Stimulated activated CD4-positive, alpha-beta T cell treated with anti-CD3 and anti-CD28 coated beads, Interleukin-2, amount 100 ng/mL, for 48 hours (primary cell): ENCODE measurements around the gene RPS21.
A peak's percentile ranks its signal among the peaks of the same experiment; 100 is the strongest.

Experiments
- DNase-seq, 2 donors: peaks; one replicate each; pipeline ENCODE4 v3.0.0-alpha.2; 2020

The RPS21 gene

DNA sequence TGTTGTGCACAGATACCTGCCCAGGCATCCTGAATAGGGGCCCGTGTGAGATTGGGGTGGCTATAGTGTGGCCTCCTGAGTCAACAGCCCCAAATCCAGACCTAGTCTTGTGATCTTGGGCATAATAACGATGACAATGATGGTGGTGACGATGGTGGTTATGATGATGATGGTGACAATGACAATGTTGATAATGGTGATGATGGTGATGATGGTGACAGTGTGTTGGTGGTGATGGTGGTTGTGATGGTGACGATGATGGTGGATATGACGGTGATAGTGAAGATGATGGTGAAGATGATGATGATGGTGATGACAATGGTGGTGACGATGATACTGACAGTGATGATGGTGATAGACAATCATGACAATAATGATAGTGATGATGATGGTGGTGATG is 5.1 kb upstream of the RPS21 start:
- DNase-seq = no peak

DNA sequence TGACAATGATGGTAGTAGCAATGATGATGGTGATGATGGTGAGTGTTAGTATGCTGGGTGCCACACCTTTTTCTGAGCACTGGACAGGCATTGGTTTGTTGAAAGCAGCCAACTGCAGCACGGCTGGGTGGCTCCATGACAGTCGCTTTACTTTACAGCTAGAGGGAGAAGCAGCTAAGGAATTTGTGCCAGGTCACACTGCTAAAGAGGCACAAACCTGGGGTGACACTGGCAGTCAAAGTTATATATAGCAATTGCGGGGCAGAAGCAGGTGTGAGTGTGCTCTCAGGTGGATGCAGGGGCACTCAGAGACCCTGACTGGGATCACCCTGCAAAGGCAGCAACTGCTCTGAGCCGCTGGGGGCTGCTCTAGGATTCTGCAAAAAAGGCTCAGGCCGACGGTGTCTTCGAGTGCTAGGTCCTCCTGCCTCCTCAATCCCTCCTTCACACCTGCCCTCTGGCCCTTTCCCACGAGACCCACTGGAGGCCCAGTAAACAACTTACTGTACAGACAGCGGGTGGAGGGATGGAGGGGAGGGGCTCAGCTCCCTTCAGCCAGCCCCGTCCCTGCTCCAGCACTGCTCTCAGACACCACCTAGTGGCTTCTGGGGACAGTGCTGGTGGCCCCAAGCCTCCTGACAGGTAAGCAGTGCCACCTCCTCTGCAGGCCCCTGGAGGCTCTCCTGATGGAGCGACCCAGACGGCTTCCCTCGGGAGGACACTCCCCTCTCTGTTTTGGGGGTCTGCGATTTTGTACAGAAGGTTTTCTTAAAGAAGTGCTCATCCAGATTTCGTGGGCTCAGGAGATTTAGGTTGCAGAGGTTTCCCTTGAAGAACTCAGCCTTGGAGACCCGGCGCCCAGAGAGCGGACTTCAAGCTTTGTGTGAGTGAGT is 4.4 kb upstream of the RPS21 start:
- DNase-seq = peak; percentile 70 to 75

DNA sequence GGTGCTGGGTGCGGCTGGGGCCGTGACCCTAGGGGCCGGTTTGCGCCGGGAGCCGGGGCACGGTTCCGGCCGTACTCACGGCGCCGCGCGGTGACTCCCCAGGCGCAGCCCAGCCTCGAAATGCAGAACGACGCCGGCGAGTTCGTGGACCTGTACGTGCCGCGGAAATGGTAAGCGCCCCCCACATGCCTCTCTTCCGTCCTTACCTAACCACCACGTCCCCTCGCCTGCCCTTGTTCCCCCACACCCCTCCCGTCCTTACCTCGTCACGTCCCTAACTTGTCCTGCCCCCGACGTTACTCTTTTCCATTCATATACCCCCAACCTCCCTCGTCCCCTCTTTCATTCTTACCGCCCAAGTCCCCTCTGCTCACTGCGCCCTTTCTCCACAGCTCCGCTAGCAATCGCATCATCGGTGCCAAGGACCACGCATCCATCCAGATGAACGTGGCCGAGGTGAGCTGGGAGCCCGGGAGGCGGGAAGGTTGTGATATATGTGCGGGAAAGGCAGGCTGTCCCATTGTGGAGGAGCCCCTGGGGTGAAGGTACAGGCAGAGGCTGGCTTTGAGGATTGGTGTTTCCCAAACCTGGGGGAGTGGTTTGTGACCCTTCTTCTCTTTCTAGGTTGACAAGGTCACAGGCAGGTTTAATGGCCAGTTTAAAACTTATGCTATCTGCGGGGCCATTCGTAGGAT is 463 bp downstream of the RPS21 start:
- no peak for DNase-seq

DNA sequence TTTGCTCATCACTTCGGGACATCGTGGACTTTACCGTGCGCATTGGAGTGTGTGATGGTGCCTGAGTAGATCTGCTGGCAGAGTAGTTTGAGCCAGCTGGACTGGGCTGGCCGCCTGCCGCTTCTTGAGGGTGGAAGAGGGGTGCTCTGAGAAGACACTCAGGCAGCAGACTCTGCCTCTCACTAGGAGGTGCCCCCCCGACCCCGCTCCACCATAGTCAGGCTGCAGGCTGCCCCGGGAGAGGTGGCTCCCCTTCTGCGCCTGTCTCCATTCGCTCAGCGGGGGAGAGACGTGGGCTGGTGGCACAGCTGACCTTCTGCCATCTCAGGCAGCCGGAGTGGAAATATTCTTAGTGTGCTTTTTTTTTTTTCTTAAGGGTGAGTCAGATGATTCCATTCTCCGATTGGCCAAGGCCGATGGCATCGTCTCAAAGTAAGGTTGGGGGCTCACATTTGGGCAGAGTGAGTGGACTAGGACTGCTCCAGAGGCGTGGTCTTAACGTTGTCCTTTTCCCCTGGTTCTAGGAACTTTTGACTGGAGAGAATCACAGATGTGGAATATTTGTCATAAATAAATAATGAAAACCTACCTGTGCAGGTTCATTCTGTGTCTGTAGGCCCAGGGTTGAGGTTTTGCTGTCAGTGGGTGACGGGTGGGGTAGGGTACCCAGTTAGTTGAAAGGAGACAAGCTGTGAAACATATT is 1.2 kb downstream of the RPS21 start:
- no peak for DNase-seq

DNA sequence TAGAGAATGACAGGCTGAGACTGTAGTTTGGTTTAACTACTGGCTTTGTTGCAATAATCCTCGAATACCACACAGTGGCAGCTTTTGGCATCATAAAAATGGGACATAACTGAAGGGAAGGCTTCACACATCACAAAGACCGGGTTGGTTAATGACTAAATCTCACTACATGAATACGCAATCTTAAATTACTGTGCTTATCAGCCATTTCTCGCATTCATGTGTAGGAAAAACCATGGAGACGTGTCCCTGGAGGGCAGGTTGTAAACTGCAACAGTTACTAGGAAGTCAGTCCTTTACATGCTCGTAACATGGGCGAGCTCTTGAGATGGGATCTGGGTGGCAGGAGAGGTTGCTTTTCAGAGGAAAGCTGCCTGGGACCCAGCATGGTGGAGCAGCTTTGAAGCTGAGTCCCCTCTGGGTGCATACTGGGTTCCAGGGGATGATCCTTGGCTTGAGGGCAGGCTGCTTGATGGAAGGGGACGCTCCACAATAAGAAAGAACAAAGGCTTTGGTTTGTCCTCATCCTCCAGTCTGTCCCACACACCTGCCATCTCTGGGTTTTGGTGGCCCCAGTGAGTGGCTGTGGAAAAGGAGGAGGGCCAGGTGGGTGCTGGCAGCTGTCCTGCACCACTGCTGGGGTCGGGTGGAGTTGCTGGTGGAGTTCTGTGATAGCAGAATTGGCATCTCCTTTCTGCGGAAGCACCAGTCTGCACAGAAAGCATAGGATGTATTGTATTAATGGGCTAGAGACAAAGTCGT is 2.1 kb downstream of the RPS21 start:
- DNase-seq = no peak

DNA sequence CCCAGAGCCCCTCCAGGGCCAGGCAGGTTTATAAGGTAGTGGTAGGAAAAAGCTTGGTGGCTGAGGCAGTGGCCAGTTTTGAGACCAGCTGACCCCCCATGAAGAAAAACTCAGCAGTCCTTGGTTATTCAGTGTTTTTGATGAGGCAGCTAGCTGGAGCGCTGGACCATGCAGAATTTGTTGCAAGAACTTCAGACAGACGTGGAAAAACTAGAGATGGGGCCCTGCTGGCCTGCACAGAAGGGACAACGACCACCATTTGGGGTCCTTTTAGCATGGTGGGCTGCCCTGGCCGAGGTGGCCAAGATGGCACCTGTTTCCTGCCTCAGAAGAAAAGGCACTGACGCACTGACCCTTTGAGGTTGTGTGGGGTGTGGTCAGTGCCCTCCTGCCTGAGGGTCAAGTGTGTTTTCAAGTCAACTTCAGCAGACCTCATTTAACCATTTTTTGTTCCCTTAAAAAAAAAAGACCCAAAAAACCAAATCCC is 2.7 kb downstream of the RPS21 start:
- no peak for DNase-seq

GRCh38 chr20:62390317-62391164 is 3.6 kb downstream of the RPS21 start:
- DNase-seq = no peak

DNA sequence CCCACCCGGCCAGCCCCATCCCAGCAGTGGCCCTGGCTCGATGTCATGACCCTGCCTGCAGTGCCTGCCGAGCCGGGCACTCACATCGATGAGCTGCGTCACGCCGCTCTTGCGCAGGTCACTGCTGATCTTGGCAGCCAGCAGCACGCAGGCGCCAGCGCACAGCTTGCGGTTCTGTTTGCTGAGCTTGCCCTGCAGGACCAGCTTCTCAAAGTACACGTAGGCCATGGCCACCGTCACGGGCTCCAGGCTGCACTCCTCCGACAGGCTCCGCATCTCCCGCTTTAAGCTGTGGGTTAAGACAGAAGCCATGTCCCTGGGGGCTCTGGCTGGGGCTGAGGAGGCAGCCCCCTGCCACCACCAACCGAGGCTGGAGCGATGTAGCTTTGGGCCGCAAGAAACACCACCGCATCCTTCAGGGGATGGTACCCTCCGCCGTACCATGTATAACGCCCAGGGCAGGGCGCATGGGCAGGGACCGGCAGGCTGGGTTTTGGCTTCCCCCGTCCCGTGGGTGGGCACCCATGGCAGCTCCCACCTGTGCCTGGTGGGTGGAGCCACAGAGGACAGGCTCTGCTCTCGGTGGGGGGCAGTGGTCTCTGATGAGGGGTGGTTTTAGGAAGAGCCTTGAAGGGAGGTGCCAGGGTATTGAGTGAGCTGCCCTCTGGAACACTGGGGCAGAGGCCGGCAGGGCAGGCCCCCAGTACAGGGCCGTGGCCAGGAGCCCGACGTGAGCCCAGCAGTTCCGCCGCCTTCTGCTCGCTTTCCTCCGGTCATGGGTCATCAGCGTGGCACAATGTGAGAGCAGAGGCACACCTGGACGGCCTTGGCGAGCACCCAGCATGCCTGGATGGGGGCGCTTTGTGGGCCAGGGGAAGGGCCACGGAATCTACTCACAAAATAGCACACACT is 4.5 kb downstream of the RPS21 start:
- DNase-seq = no peak

DNA sequence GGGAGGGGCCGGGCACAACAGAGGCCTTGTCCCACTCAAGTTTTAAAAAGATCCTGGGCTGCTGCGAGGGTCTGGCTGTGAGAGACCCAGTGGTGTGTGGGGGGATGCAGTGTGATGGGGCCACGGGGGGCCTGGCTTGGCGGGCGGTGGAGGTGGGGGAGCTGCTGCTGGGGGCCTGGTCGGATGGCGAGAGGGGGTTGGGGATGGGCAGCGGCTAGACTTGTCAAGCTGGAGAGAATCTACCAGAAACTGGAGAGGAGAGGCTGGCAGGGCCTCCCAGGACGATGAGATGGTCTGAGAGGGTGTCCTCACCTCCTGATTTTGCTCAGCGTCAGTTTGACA is 5.1 kb downstream of the RPS21 start:
- no peak for DNase-seq

DNA sequence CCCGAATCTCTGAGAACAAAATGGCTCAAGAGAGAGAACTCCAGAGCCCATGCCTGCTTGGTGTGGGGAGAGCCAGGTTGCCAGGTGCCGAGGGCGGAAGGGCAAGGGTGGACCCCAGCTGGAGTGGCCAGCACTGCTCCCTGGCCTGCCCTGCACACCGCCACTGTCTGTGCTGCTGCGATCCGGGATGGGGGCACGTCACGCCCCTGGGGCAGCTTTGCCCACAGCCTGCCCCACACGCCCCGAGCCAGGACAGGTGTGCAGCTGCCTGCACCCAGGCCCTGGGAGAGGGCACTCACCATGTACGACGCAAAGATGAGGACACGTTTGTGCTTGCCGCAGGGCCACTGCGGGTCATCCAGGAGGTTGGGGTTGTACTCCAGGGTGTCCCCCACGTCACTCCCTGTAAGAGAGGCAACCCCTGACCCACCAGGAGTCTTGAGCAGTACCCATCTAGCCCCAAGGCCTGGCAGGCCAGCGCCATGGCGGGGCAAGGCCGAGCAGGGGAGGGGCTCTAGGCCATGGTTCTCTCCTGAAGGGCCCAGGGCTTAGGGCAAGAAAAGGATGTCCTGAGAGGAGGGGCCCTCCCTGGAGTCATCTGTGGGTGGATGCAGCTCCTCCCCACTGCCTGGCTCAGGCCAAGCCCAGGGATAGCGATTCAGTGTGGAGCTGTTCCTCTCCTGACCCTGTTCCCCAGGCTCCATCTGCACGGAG is 5.9 kb downstream of the RPS21 start:
- DNase-seq = no peak

- DNase-seq = no peak
Observed at GRCh38 chr20:62393335-62393665, 6.4 kb downstream of the RPS21 start.

GRCh38 chr20:62393830-62394229 is 6.9 kb downstream of the RPS21 start:
- DNase-seq = no peak

DNA sequence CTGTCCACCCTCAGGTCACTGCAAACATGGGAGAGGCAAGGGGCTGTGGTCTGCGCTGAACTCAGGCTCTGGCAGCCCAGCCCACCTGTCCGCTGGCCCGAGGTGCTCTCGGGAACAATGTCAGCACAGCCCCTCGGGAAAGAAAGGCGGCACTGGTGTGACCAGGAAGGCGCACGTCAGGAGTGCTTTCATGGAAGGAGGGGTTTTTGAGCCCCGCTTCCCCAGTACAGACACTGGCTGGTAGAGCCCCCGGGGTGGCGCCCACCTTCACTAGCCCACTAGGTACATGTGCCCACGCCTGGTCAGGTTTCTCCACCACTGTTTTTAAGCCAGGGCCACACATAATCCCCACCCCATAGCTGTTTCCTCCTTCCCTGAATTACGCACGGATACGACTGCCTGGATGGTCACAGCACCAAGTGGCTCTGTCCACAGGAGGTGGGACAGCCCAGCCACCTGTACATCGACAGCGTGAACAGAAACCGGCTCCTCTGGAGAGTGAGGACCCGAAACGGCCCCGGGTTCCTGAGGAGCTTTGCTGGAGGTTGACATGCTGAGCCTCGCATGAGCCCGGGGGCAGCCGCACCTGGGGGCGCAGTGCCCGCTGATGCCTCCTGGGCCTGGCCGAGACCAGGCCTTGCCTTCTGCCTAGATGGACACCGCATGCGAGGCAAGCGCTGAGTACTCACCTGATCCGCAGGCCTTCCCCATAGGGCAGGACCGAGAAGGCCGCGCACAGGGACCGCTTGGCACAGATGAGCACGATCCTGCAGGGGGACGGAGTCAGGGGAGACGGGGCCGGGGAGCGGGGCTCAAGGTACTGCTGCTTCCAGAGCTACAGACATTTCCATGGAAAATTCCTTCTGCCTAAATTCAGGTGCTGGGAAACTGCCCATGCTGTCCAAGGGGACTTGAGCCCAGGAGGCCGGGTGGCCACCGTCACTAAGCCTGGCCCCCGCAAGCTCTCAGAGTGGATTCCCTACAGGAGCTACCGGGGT is 7.6 kb downstream of the RPS21 start:
- DNase-seq = no peak

- no peak for DNase-seq
Observed at GRCh38 chr20:62395311-62396242, 8.7 kb downstream of the RPS21 start.

GRCh38 chr20:62396367-62397239 is 9.7 kb downstream of the RPS21 start:
- DNase-seq = no peak

GRCh38 chr20:62398120-62398821 is 11.4 kb downstream of the RPS21 start:
- DNase-seq = no peak
